Stimulated activated naive CD8-positive, alpha-beta T cell treated with anti-CD3 and anti-CD28 coated beads, Interleukin-15, Interleukin-2, amounts not matched to agents 100 U/mL and 50 U/mL, for 24 hours (primary cell): ENCODE measurements around the gene NDFIP2.

ENCODE experiments used
- ATAC-seq: fragments of 150-1000 bp; cut with Tn5 transposase; one replicate; pipeline ENCODE4 v1.10.0; 2021
- DNase-seq: peaks from one replicate; pipeline ENCODE4 v3.0.0; 2021

Gene NDFIP2, protein sequence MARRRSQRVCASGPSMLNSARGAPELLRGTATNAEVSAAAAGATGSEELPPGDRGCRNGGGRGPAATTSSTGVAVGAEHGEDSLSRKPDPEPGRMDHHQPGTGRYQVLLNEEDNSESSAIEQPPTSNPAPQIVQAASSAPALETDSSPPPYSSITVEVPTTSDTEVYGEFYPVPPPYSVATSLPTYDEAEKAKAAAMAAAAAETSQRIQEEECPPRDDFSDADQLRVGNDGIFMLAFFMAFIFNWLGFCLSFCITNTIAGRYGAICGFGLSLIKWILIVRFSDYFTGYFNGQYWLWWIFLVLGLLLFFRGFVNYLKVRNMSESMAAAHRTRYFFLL

DNA sequence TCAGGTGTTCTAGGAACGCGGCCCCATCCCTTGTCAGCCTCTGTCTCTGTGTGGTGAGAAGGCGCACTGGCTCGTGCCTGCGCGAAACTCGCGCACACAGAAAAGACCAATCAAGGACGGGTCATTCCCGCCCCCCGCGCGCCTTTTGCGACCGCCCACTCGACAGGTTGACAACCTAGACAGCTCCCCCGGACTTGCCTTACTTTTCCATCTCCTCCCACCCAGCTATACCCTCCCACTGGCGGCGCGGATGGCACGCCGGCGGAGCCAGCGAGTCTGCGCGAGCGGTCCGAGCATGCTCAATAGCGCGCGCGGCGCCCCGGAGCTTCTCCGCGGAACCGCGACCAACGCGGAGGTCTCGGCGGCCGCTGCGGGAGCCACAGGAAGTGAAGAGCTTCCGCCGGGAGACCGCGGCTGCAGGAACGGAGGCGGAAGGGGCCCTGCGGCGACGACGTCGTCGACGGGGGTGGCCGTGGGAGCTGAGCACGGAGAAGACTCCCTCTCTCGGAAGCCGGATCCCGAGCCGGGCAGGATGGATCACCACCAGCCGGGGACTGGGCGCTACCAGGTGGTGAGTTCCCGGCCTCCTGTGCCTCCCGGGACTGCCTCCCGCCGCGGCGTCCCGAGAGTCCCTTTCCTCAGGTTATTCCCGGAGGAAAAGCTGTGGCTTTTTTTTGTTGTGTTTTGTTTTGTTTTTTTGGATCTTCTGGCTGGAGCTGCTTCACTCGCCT lies at the start of gene NDFIP2:
Gene NDFIP2 (plus strand): TSS at position 202 of the 731 bp plus-strand sequence. CDS start 49 bp downstream, at position 251.
- ATAC-seq: peak; percentile 76
- DNase-seq: peak; percentile 92

DNA sequence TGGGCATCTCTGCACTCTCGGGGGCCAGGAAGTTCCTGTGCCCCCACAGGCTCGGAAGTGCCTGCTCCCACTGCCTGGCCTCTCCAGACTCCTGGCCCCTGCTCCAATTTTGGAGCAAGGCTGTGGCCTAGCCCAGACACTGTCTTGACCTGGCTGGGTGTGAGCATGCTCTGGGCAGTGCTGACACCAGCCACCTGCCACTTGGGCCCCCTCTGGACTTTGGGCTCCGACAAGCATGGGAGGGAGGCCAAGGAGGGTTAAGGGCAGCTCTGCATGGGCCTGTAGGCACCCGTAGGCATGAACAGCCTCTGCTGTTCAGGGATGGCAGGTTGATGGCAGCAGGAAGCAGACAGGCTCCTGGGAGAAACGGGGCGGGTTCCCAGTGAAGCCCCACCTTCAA lies 48.9 kb upstream of the NDFIP2 start:
- ATAC-seq (peak; percentile 14), DNase-seq (no peak)

DNA sequence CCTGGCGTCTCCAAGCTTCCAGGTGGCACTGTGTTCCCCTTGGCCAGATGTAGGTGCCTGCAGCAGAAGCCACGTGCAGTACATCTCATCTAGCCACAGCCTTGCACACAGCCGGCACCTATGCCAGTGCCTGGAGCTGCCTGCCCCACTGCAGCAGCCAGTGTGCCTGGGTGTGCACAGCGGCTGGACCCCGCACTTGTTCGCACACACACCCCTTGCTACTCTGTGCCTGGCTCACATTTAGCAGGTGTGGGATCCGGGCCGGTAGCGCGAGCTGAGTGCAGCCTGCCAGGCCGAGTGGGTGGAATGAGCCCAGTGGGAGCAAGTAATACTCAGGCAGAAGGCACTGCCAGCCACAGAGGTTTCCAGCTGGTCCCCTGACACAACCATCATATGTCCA lies 48.0 kb upstream of the NDFIP2 start:
- ATAC-seq (no peak), DNase-seq (no peak)

DNA sequence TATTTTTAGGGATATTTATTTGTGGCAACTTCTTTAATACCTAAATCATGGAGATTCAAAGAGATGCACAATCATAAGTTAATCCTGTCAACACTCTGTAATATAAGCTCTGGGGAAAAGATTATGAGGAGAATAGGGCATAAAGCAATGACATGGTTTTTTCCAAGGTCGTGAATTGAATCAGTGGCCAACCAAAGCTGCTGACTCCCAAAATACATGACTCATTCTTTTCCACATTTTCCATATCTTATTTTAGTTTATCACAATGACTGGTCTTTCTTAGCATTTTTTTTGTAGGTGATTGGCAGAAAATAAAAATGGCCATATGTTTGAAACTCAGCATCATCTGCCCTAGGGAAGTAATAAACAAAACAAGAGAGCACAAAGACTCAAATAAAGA lies 46.4 kb upstream of the NDFIP2 start:
- ATAC-seq (no peak), DNase-seq (no peak)

DNA sequence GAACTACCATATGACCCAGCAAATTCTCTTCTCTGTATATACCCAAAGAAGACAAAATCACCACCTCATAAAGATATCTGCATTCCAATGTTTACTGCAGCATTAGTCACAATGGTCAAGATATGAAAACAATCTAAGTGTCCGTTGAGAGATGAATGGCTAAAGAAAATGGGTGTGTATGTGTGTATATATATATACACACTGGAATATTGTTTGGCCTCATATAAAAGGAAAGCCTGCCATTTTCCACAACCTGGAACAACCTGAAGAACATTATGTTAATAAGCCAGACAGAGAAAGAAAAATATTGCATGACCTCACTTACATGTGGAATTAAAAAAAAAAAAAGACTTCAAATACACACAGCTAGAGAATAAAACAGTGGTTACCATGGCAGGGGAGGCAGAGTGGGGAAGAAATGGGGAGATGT lies 45.4 kb upstream of the NDFIP2 start:
- no peak for ATAC-seq
- no peak for DNase-seq

DNA sequence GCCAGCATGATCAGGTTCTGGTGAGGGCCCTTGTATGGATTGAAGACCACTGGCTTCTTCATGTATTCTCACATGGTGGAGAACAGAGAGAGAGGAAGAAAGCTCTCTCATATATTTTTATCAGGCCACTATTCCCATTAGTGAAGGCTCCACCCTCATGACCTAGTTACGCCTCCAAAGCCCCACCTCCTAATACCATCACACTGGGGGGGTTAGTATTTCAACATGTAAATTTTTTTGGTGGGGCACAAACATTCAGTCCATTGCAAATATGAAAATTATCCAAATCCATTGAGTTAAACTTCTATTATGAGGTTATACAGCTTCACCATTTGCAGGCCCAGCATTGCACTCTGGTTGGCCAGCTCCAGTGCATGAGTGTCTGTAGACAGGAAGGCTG lies 41.7 kb upstream of the NDFIP2 start:
- DNase-seq (no peak), ATAC-seq (no peak)

DNA sequence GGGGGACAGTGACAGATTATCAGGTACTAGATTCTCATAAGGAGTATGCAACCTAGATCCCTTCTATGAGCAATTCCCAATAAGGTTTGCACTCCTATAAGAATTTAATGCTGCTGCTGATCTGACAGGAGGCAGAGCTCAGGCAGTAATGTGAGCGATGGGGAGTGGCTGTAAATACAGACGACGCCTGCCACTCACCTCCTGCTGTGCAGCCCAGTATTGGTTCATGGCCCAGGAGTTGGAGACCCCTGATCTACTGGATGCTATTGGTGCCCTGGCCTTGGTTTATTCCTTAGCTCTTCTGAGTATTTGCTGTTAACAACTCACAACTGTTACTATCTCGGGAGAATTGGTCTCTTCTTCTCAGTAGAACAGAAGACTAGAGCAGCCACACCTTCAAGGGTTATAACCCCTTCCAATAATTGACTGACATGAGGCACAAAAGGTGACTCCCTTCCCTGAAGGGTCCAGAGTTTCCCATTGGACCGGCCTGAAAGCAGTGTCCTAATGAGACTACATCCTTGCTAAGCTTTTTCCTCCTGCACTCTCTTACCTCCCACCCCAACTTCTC lies 39.9 kb upstream of the NDFIP2 start:
- DNase-seq (no peak), ATAC-seq (no peak)

DNA sequence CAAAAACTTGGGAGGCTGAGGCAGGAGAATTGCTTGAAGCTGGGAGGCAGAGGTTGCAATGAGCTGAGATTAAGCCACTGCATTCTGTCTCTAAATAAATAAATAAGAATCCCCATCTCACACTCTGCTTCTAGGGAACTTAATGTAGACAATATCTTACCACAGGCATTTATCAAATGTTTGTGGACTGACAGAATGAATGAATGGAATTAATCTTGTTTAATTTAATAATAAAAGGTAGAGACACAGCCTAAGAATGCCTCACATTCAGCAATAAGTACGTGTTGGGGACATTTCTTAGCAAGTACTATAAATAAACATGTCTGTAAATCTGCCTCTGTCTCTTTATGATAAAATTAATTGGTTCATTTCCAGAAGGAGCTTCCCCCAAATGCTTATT lies 38.7 kb upstream of the NDFIP2 start:
- no peak for DNase-seq
- no peak for ATAC-seq

DNA sequence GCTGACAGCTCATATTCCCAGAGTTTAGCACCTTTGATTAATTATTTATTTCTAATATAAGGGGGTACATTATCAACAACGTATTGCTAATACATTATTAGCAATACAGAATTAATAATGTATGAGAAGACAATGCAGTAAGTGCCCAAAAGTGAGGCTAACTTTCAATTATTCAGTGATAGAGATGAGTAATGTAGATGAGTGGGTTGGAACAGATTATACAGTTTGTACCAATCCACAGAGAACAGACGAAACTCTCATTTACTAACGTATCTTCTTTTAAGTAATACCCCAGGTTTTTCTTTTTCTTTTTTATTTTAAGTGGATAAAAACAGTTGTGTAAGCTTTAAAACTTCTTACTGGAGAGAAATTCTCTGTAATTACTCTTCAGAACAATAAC lies 38.2 kb upstream of the NDFIP2 start:
- DNase-seq: no peak
- ATAC-seq: no peak

DNA sequence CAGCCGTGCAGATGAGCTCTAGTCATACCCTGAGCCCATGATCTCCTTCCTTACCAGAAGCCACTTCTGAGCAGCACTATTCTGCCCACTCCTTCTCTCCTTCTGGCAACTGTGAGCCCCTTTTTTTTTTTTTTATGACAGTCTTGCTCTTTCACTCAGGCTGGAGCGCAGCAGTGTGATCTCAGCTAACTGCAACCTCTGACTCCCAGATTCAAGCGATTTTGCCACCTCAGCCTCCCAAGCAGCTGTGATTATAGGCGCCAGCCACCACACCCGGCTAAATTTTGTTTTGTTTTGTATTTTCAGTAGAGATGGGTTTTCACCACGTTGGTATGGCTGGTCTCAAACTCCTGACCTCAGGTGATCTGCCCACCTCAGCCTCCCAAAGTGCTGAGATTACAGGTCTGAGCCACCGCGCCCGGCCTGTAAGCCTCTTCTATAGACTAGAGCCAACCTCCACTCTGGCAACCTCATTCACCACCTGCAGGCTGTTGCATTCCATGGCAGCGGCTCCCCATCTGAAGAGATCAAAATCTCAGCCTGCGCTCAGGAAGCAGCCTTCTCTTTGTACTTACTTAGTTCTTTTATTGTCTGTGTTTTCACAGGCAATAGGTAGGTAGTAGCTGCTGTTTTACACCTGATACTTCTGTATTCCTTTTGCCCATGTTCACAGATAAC lies 34.8 kb upstream of the NDFIP2 start:
- peak; percentile 77 for ATAC-seq
- peak; percentile 23 for DNase-seq

DNA sequence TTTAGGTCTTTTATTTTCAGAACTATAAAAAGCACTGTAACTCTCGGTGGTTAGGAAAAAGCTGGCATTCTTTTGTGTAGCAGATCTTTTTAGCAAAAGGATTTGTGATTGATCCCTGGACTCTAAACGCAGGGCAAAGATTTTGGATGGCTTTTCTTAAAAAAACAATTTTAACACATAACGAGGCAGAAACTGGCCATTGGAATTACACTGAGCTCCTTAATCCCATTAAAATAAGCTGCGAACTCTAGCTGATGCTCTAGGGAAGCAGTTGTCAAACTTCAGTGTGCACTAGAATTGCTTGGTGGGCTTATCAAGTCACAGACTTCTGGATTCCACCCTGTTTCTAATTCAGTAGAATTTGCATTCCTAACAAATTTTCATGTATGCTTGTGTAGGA lies 33.8 kb upstream of the NDFIP2 start:
- DNase-seq: no peak
- no peak for ATAC-seq

DNA sequence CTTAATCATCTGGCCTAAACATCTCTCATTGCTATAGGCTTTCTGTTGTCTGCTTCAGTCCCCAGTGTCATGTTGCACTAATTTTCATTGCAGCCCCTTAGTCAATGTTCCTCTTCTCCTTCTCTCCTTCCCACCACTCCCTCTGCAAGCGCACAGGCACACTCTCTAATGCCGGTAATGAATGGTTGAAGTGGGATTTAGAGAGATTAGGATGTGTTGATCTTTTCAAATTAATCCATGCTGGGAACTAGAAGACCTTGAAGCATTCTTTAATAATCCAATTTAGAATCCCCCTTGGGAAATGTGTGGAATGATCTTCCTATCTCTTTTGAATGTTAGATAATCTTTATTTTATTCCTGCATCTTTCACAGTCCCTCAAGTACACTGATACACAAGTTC lies 33.2 kb upstream of the NDFIP2 start:
- DNase-seq (no peak), ATAC-seq (no peak)

DNA sequence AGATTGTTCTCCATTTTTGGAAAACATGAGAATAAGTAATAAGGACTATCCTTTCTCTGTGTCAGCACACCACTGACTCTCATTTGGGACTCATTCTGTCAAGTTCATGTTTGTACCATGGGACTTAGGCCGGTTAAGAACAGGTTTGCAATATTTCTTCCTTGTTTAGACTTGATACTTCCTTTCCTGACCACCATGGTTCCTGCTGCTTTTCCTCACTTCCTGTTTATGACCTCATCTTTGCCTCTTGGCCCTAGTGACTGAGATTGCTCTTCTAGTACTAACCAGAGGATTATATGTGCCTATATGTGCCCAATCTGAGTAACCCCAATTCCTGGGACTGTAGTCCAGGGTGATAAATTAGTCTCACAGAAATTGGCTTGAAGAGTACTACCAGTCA lies 32.5 kb upstream of the NDFIP2 start:
- ATAC-seq (no peak), DNase-seq (no peak)

DNA sequence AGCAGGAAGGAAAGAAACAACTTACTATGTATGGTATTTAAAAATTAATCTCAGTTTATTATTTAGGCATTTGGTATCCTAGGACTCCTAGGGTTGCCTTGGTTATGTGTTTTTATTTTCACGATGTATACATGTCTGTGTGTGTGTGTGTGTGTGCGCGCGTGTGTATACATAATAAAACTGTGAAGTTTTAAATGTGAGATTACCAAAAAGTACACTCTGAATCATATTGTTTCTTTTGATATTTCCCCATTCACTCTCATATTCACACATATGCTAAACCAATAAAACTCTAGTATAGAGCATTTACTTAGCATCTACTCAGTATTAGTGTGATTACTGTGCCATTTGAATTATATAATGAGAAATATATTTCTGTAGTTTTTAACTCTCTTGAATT lies 30.8 kb upstream of the NDFIP2 start:
- ATAC-seq (peak; percentile 6), DNase-seq (no peak)

DNA sequence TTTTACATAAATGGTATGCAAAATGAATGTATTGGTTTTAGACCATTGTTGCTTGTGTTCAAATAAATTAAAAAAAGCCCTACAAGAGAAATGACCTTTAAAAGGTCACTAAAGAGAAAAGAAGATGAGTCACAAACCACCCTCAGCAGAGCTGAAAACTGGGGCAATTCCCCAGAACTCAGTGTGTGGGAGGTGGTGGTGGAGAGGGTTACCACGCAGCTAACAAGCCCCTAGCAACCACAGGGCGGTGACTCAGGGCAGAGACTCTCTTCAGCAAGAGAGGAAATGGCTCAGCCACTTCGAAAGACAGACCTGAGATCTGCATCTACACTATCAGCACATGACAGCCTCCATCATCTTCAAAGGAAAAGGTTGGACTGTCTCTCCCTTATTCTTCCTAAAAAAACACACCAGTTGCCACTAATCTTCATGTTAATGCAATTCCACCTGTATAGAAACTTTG lies 29.4 kb upstream of the NDFIP2 start:
- DNase-seq (peak; percentile 90), ATAC-seq (peak; percentile 99)

DNA sequence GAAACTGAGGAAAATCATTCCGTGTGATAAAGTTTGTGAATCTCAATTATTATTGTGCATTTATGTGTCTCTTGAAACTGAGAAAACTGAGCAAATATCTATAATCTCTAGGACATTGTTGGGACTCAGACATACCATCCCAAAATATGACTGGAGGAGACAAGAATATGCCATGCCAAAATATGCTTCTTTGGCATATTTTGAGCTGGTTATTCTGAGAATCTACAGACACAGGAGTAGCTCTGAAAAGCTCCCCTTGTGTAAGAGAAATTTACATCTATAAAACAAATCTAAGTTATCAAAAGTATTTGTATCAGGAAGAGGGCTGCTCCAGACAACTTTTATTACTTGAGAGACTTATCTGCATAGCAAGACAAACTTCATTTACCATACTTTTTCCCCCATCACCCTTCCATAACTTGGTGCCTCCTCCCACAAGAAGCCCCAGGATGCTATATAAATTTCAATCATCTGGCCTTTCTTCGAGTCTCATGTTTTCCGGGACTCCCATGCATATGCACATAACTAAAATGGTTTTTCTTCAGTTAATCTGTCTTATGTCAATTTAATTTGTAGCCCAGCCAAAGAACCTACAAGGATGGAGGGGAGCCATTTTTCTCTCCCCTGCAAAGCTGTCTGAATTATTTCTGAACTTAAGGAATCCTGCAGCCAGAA lies 28.6 kb upstream of the NDFIP2 start:
- ATAC-seq (no peak), DNase-seq (no peak)

DNA sequence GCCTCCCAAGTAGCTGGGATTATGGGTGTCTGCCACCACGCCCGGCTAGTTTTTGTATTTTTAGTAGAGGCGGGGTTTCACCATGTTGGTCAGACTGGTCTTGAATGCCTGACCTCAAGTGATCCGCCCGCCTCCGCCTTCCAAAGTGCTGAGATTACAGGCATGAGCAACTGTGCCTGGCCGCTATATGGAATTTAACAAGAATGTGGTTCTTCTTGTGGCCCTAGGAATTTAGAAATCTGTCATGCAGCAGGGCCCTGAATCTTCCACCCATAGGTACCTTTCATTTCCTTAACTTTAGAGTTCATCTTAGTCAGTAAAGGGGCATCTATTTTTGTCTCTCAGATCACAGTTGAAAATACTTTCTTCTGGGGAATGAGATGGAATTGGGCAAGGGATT lies 25.6 kb upstream of the NDFIP2 start:
- ATAC-seq (no peak), DNase-seq (no peak)

DNA sequence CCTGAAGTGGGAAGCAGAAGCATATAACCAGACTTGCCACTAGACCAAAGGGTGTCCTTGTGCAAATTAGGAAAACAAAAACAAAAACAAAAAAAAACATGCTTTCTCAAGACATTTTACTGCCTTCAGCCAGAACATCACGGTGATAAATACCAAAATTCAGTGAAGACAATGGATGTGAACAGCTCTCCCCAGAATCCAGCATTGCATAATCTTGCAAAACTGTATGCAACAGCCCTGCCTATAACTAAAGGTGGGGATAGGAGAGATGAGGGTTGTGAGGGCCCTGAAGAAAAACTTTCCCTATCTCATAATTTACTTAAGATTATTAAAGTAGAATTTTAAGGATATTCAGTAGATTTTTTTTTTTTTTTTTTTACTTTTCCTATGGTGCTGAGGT lies 24.9 kb upstream of the NDFIP2 start:
- DNase-seq (no peak), ATAC-seq (no peak)

DNA sequence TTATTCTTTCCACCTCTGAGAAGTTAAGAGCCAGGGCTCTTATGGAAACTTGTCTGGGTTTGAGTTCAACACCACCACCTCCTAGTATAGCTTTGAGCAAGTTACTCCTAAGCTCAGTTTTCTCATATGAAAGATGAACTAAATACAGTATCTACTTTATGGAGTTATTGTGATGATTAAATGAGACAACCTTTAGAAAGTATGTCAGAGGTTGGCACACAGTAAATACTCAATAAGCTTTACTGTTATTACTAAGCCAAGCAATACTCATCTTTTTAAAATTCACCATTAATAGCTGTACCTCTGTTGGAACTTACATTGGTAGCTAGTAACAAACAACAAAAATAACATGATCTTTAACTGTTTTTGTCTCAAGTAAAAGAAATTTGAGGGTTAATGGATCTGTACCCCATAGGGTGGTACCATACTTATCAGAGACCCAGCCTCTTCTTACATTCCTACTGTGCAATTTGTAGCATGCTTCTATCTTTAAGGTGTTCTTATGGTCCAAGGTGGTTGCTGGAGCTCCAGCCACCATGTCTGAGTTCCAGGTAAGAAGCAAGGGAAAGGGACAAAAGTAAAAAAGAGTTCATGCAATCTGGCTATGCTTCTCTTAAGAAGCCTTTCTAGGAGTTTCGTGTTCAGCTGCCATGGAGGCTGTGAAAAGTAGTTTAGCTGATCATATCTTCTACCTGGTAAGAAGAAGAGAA lies 24.1 kb upstream of the NDFIP2 start:
- DNase-seq: no peak
- ATAC-seq: peak; percentile 53

DNA sequence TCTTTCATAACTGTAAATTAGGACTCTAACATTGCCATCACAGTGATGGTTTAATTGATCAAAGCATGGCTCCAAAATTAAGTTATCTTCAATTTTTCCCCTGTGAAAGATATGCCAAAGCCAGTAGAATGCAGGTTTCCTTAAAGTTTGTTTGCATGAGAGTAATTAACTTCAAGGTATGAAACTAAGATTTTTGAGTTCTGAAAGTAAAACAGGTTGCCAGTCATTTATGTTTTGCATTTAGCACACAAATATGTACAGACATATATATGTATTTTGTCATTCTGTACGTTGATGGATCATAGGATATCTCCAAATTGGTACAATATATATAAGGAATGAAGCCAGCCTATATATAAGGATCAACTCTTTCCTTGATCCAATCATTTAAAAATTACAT lies 23.6 kb upstream of the NDFIP2 start:
- DNase-seq: no peak

DNA sequence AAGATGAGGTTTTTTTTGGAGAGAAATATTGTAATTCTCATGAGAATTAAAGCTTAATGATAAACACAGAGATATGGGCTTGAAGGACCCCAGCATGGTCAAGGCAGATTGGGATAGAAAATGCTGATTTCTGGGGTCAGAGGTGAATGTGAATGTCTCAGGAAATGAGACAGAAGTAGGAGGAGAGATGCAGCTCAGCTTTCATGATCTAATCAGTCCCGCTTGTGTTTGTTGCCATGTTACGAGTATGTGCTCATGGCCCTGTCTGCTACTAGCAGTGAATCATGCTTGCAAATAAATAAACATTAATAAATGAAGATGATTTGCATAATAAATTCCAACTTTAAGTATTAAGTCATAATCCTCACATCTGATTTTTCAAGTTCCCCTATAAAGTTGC lies 23.0 kb upstream of the NDFIP2 start:
- peak; percentile 77 for ATAC-seq
- no peak for DNase-seq

More for the DNA sequence above, 23.6 kb upstream of the NDFIP2 start:
- no peak for ATAC-seq

DNA sequence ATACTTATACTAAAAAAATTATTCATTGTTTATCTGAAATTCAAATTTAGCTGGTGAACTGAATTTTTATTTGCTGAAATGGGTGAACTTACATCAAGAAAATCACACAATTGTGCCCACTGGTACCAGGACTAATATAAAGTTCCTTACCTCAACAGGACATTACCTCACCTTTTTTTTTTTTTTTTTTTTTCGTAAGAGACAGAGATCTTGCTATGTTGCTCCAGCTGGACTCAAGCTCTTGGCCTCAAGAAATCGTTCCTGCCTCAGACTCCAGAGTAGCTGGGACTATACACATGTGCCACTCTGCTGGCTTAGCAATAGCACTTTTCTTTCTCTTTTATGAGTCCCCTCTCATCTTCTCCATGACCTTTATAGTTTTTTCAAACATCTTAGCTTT lies 22.5 kb upstream of the NDFIP2 start:
- no peak for ATAC-seq
- DNase-seq: no peak
